Omental fat pad (tissue), 4 donors: ENCODE measurements around the gene C11orf91. TPM values are rescaled to one million over a fixed set of nuclear protein-coding genes. Genes with fewer than 3 reads are reported as not detected.

Source experiments
- ATAC-seq: fragments of 150-250 bp; one replicate; pipeline ENCODE4 v1.9.1; 2016; ENCODE audit warnings: mild to moderate bottlenecking, moderate library complexity; ENCODE audit not compliant: low FRiP score
- DNase-seq: peaks from one replicate; pipeline ENCODE4 v3.0.0-alpha.2; 2019; ENCODE audit warnings: low spot score
- CTCF ChIP-seq, 3 donors: fragments of 450-650 bp; IDR thresholded peaks; one replicate each; pipeline ENCODE4 v1.5.1; 2016 to 2017; ENCODE audit warnings: antibody characterized with exemption in 3 of 3, mild to moderate bottlenecking in 3 of 3, moderate library complexity in 2 of 3
- total RNA-seq, 4 donors: library from RNA; depleted of rRNA; stranded (reverse); fragments of >200 nt; gene quantifications; one replicate each; pipeline ENCODE4 v1.1.0, GENCODE V29; 2016

The C11orf91 gene
- total RNA-seq, 4 donors from 2014 or later: not detected

GRCh38 chr11:33700063-33700501, 544 bp downstream of the C11orf91 start:
- TF ChIP-seq CTCF (IDR thresholded peaks at IDR 0.05): no peak
- DNase-seq: no peak
- no peak for ATAC-seq

GRCh38 chr11:33699515-33700062, 1.0 kb downstream of the C11orf91 start:
- ATAC-seq (no peak), DNase-seq (no peak)
- no peak for TF ChIP-seq CTCF (IDR thresholded peaks at IDR 0.05)

GRCh38 chr11:33698921-33699320, 1.7 kb downstream of the C11orf91 start:
- TF ChIP-seq CTCF (IDR thresholded peaks at IDR 0.05): no peak
- ATAC-seq: no peak
- no peak for DNase-seq

- no peak for ATAC-seq
- DNase-seq: no peak
- no peak for TF ChIP-seq CTCF (IDR thresholded peaks at IDR 0.05)
Observed at GRCh38 chr11:33697997-33698396, 2.6 kb downstream of the C11orf91 start.

GRCh38 chr11:33696931-33697638, 3.5 kb downstream of the C11orf91 start:
- DNase-seq (no peak), ATAC-seq (no peak)
- TF ChIP-seq CTCF (IDR thresholded peaks at IDR 0.05): no peak

- DNase-seq (no peak), ATAC-seq (no peak)
- TF ChIP-seq CTCF (IDR thresholded peaks at IDR 0.05): no peak
Observed at GRCh38 chr11:33696411-33696810, 4.2 kb downstream of the C11orf91 start.

- TF ChIP-seq CTCF (IDR thresholded peaks at IDR 0.05): no peak
- ATAC-seq: no peak
- no peak for DNase-seq
Observed at GRCh38 chr11:33695051-33695566, 5.5 kb downstream of the C11orf91 start.
